Stimulated activated CD8-positive, alpha-beta memory T cell treated with anti-CD3 and anti-CD28 coated beads, Interleukin-2, amount 100 ng/mL, for 48 hours (primary cell): ENCODE results near the gene IL1RAPL1.
"Not testable (repeated sequence)": the region's sequence is repeated elsewhere in the genome, so short reads cannot be mapped to it uniquely, and the experiment has no call there.

Experiments used
- DNase-seq, 2 donors: peaks; one replicate each; pipeline ENCODE4 v3.0.0-alpha.2; 2020; ENCODE audit warnings: low read depth in 2 of 2

Gene IL1RAPL1

DNA sequence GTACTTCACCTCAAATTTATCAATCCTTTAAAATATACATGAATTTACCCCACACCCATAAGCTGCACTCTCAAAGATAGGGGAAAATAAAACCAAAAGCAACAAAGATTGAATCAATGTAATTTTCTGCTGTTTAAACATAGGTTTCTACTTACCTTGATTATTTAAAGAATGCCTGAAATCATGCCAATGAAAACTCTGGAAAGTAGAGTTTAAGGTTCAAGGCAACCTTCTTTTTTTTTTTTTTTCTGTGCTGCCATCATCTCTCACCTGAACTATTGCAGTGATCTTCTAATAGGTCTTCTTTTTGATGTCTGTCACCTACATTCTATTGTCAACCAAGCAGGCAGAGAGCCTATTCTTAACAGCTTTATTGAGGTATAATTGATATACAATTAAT is 682.1 kb downstream of the IL1RAPL1 start:
- no peak for DNase-seq

DNA sequence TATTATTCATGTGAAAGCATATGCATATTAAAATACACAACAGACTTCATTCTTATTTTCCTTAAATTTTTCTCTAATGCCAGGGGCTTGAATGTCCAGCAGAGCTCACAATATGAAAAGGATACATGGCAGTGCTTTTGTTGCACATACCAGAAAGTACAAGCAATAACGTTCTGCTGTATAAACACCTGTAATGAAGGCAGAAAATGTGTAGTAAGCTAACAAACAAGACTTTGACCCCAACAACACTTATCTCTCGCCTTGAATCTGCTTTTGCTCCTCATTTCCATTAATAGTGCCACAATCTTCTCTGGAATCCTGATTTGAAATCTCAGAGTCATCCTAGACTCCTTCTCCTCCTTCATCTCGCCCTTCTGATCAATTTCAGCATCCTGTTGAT is 687.3 kb downstream of the IL1RAPL1 start:
- no peak for DNase-seq

DNA sequence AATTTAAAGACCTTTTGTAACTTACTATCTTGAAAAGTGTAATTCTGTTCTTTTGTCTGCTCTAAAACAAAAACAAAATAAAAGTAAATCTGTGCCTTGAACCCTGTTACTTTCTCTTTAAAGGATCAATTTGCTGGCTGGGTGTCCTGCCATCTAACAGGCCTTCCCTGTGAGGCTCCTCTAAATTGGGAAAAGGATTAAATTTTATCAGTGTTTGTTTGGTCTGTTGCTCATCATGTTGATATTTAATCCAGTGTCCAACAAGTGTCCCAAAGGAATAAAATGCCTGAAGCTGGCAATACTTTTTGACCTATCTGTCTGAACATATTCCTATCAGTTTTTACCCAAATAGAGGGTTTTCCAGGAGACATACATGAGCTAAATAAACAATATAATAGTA is 688.7 kb downstream of the IL1RAPL1 start:
- no peak for DNase-seq

- DNase-seq = no peak
Observed at GRCh38 chrX:29281078-29281742, 694.0 kb downstream of the IL1RAPL1 start.

DNA sequence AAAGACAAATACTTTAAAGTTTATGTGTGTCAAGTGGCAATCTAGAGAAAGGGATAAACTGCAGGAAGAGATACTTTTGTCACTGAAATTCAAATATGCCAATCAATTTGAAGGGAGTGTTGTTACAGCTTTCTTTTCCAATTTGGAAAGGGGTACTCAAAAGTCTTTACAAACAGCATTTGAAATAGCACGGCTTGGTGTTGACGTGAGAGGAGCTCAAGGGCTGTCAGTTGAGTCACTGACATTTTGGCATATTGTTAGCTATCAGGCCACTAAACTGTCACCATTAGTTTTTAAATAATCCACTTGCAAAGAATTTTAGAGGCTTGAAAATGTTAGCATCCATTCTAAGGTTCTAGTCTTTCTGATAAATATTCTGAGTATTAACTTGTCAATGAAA is 698.4 kb downstream of the IL1RAPL1 start:
- DNase-seq = no peak

GRCh38 chrX:29295987-29296680 is 708.9 kb downstream of the IL1RAPL1 start:
- no peak for DNase-seq

DNA sequence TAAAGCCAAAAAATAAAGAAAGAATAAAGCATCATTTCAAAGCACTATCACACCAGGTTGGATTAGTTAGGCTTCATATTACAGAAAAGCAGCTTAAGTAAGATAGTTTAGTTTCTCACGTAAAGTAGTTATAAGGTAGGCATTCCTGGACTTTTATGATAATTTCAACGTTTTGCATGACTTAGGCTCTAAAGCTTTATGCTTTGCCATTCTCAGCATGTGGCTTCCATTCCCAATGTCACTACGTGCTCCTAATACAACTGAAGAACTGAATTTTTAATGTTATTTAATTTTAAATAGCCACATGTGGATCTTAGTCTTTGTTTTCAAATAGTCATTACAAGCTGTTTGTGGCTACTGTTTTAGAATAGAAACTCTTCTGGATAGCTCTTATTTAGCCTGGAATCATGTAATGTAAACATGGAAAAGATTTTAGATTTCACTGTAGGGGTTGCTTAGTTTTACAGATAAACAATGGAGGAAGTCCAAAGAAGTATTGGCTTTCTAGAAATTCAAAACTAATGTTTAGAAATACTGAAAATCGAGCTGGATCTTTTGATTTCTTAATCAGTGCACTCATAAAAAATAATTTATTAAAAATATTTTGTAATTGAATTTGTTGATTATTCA is 710.0 kb downstream of the IL1RAPL1 start:
- no peak for DNase-seq

GRCh38 chrX:29299684-29300083 is 712.4 kb downstream of the IL1RAPL1 start:
- no peak for DNase-seq

DNA sequence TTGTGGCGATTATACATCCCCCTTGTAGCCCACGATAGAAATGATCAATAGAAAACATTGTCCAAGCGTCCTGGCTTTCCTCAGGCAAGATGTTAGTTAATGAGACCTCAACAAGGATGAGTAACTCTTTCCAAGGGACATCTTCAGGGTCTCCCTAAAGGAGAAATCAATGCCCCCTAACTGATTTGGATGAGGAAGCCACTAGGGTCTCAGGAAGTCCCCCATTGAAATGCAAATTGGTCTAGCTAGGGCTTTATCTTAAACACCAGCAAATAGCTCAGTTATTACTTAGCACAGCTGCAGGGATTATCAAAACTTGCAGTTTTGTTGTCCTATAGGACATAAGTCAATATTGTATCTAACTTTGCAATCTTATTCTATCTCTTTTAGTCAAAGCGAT is 721.5 kb downstream of the IL1RAPL1 start:
- no peak for DNase-seq

- no peak for DNase-seq
Observed at GRCh38 chrX:29315931-29316330, 728.7 kb downstream of the IL1RAPL1 start.

GRCh38 chrX:29318012-29318411 is 730.8 kb downstream of the IL1RAPL1 start:
- no peak for DNase-seq

DNA sequence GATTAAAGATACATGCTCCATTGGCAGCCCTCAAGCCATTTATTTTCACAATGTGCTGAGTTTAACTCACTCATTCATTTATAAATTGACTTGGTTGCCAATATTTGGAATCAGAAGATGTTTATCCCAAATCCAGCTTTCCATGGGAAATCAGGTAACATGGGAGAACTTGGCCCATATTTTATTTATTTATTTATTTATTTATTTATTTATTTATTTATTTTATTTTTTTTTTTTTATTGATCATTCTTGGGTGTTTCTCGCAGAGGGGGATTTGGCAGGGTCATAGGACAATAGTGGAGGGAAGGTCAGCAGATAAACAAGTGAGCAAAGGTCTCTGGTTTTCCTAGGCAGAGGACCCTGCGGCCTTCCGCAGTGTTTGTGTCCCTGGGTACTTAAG is 745.2 kb downstream of the IL1RAPL1 start:
- not testable (repeated sequence) for DNase-seq

- DNase-seq = not testable (repeated sequence)
Observed at GRCh38 chrX:29333091-29333490, 745.8 kb downstream of the IL1RAPL1 start.

DNA sequence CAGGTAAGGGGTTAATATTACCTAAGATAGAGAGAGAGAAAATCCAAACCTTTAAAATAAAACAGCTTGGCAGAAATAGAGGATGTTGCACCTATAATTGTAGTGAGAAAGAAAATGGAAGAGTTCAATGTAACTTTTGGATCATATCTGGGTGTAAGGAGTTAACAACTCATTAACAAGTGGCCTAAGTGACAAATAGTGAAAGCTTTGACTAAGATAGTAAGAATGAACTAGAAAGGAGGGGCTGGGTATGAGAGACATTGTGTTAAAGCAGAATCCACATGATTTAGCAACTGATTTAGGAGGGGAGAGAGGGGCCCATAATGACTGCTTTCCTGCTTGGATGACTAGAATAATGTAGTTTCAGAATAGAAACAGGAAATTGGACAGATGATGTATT is 761.0 kb downstream of the IL1RAPL1 start:
- no peak for DNase-seq

- no peak for DNase-seq
Observed at GRCh38 chrX:29359276-29359675, 772.0 kb downstream of the IL1RAPL1 start.

GRCh38 chrX:29374765-29375164 is 787.5 kb downstream of the IL1RAPL1 start:
- DNase-seq = not testable (repeated sequence)

DNA sequence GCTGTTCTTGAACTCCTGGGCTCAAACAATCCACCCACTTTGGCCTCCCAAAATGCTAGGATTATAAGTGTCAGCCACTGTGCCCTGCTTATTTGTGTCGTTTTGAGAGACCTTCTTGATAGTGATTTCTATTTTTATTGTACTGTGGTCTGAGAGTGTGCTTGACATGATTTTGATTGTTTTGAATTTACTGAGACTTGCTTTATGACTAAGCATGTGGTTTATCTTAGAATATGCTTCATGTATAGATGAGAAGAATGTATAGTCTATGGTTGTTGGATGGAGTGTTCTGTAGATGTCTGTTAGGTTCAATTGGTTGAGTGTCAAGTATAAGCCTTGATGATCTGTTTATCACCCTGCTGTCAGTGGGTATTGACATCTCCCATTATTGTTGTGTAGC is 789.3 kb downstream of the IL1RAPL1 start:
- DNase-seq = no peak

GRCh38 chrX:29382811-29383210 is 795.6 kb downstream of the IL1RAPL1 start:
- DNase-seq = no peak

DNA sequence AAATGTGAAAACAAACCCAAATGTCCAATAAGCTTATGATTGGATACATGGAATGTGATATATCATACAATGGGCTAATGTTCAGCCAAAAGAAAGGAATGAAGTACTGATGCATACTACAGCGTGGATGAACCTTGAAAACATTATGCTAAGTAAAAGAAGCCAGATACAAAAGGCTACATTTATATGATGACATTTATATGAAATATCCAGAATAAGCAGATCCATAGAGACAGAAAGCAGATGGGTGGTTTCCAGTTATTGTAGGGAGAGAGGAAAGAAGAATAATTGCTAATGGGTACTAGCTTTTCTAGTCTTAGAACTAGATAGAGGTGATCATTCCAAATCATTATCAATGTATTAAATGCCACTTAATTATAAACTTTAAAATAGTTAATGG is 801.3 kb downstream of the IL1RAPL1 start:
- DNase-seq = no peak

DNA sequence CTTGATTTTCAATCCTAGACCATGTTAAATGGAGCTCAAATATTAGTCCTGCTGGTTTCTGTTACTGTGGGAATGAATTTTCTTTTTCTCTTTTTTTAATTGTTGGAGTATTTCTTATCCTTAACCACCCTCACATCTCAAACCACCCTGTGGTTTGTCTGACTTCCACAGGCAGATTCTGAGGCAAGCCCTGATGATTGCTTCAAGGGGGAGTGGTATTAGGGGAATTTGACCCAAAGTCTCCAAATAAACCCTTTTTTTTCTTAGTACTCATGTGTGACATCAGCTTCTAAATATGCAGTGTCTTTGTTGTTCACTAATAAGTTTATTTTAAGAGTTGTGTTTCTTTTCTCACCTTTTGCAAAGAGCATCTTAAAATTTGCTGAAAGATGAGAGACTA is 810.3 kb downstream of the IL1RAPL1 start:
- DNase-seq = no peak

DNA sequence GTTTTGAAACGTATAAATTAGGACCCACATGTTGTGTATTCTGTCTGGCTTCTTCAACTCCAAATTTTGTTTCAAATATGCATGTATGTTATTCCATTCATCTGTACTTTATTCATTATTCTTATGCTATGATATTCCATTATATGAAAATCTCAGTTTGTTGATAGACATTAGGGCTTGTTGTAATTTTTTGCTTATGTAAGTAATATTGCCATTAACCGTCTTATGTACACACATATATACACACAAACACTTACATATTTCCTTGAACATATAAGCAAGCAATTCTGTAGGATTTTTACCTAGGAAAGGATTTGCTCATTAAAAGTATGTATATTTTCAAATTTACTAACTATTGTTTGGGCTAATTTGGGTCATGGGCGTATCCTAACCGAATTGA is 820.1 kb downstream of the IL1RAPL1 start:
- DNase-seq = no peak

DNA sequence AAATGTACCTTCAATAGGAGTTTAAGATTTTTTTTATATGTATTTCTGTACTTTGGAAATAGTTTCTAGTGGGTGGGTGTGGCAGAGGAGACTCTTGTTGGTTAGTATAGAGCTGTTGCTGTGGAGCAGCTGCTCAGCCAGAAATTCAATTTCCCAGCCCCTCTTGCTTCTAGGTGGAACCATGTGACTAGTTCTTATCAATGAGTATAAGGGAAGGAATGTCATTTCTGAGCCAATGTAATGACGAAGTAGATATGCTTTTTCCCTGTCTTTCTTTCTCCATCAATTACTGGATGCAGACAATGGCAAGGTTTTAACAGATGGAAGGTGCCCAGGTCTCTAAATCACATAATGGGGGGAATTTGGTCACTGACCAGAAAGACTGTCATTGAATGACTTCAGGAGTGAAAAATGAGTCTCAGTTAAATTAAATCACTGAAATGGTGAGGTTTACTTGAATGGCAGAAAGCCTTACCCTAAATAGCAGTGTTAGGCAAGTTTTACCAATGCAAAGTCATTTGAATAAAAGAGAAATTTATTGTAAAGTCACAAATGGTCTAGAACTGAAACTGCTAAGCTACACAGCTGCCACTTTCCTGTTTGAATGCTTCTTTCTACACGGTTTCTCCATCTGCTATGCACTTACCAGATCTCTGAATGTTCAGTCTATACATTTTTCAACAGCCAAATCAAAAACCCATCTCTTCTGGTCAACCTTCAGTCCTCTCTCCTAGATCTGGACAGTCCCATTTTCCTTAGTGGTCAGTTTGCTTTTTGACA is 832.7 kb downstream of the IL1RAPL1 start:
- DNase-seq = no peak
